Measurements from ENCODE around the gene LRRC38. TPM values are rescaled to one million over a fixed set of nuclear protein-coding genes. Genes with fewer than 3 reads are reported as not detected.

Gene LRRC38
- total RNA-seq, 6 donors from 2014 or later: 0.11 TPM; not detected in 5

DNA sequence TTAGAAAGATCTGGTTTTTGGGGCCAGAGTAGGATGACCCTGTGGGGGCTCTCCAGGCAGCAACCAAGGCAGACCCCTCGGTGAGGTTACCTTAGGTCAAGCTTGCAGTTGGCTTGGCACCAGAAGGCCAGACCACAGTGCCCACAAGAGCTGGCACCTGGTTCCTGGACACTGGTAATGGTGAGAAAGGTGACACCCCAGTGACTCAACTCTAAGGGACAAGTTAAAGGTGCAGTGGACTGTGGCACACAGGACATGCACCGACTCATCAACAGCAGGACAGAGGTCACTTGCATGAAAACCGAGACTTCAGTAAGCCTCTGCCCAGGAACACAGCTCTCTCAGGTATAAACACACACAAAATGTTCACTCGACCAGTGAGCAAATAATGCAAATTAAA, 6.7 kb downstream of the LRRC38 start:
- Histone ChIP-seq H3K9me3 (no peaks in the 10 kb centered on the region), H3K4me3 (no peak overlapping the region), H3K4me1 (no peaks in the 10 kb centered on the region), H3K36me3 (no peaks in the 10 kb centered on the region), H3K27me3 (no peaks in the 10 kb centered on the region), H3K27ac (no peak overlapping the region)
- DNase-seq (no peak), ATAC-seq (ENCODE audit: low FRiP score in 2 of 2) (no peak)
- 81 to 84% methylated on average over 4 of the region's 4 CpGs for WGBS, 2 donors
- TF ChIP-seq POLR2AphosphoS5 (IDR thresholded peaks at IDR 0.05) (no peak), POLR2A (IDR thresholded peaks at IDR 0.05) (no peak), EP300 (IDR thresholded peaks at IDR 0.05) (no peak)
- TF ChIP-seq, protein P1, sequence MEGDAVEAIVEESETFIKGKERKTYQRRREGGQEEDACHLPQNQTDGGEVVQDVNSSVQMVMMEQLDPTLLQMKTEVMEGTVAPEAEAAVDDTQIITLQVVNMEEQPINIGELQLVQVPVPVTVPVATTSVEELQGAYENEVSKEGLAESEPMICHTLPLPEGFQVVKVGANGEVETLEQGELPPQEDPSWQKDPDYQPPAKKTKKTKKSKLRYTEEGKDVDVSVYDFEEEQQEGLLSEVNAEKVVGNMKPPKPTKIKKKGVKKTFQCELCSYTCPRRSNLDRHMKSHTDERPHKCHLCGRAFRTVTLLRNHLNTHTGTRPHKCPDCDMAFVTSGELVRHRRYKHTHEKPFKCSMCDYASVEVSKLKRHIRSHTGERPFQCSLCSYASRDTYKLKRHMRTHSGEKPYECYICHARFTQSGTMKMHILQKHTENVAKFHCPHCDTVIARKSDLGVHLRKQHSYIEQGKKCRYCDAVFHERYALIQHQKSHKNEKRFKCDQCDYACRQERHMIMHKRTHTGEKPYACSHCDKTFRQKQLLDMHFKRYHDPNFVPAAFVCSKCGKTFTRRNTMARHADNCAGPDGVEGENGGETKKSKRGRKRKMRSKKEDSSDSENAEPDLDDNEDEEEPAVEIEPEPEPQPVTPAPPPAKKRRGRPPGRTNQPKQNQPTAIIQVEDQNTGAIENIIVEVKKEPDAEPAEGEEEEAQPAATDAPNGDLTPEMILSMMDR (IDR thresholded peaks at IDR 0.05): no peak

DNA sequence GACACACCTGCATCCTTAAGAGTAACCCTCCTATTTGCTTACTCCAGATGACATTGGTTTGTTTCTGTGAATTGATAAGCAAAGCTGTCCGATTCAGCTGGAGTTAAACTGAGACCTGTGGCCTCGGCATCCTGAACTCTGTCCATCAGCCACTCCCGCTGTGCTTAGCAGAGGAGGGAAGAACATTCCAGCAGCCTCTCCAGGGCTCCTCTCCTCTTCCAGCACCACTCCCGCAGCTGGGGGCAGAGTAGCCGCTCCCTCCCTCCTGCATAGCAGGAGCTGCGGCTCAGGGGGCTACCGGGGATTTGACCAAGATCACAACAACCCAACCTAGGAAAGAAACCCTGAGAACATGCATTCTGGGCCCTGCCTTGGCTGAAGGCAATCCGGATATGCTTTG, 8.8 kb downstream of the LRRC38 start:
- no peak overlapping the region for H3K4me3 ChIP-seq
- H3K9me3 ChIP-seq: no peaks in the 10 kb centered on the region
- DNase-seq (no peak), ATAC-seq (ENCODE audit: low FRiP score in 2 of 2) (no peak)
- no peaks in the 10 kb centered on the region for H3K4me1 ChIP-seq
- WGBS, 2 donors: 22 to 25% methylated on average over 6 to 8 of the region's 8 CpGs
- no peaks in the 10 kb centered on the region for H3K36me3 ChIP-seq
- H3K27ac ChIP-seq: no peak overlapping the region
- H3K27me3 ChIP-seq: no peaks in the 10 kb centered on the region
- TF ChIP-seq POLR2AphosphoS5 (IDR thresholded peaks at IDR 0.05): no peak
- TF ChIP-seq, protein P1 (IDR thresholded peaks at IDR 0.05): no peak
- TF ChIP-seq POLR2A (IDR thresholded peaks at IDR 0.05): no peak

GRCh38 chr1:13500806-13501205, 13.0 kb downstream of the LRRC38 start:
- TF ChIP-seq EP300 (IDR thresholded peaks at IDR 0.05) (no peak), POLR2A (IDR thresholded peaks at IDR 0.05) (no peak), POLR2AphosphoS5 (IDR thresholded peaks at IDR 0.05) (no peak)
- TF ChIP-seq, protein P1 (IDR thresholded peaks at IDR 0.05): no peak

DNA sequence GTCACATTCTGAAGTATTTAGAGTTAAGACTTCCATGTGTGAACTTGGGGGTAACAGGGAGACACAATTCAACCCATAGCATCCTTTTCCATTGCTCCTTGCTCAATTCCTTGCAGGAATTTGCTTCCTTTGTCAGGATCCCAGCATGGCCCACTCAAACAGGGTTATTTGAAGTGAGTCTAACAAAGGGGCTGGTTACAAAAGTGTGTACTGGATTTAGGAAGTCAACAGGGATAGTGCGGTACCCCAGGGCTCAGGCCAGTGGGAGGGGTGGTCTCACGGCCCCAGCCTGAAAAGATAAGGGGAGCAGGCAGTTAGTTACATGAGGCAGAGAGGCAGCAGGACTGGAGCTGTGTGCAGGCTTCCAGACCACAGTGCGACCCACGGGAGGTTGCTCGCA, 14.4 kb downstream of the LRRC38 start:
- no peak for ATAC-seq (ENCODE audit: low FRiP score in 2 of 2)
- WGBS, 2 donors: 88 to 89% methylated on average over 5 of the region's 5 CpGs
- no peak overlapping the region for H3K4me3 ChIP-seq
- DNase-seq: no peak
- H3K4me1 ChIP-seq: no peaks in the 10 kb centered on the region
- no peaks in the 10 kb centered on the region for H3K36me3 ChIP-seq
- H3K9me3 ChIP-seq: no peaks in the 10 kb centered on the region
- no peak overlapping the region for H3K27ac ChIP-seq
- H3K27me3 ChIP-seq: no peaks in the 10 kb centered on the region
- TF ChIP-seq POLR2AphosphoS5 (IDR thresholded peaks at IDR 0.05) (no peak), EP300 (IDR thresholded peaks at IDR 0.05) (no peak), POLR2A (IDR thresholded peaks at IDR 0.05) (no peak)
- TF ChIP-seq, protein P1 (IDR thresholded peaks at IDR 0.05): no peak

More at GRCh38 chr1:13500806-13501205, 13.0 kb downstream of the LRRC38 start:
- no peak for DNase-seq
- no peak for ATAC-seq (ENCODE audit: low FRiP score in 2 of 2)
- Histone ChIP-seq H3K36me3 (no peaks in the 10 kb centered on the region), H3K27ac (no peak overlapping the region), H3K27me3 (no peaks in the 10 kb centered on the region), H3K4me3 (no peak overlapping the region), H3K9me3 (no peaks in the 10 kb centered on the region), H3K4me1 (no peaks in the 10 kb centered on the region)
- 93 to 94% methylated on average over 10 of the region's 10 CpGs for WGBS, 2 donors

DNA sequence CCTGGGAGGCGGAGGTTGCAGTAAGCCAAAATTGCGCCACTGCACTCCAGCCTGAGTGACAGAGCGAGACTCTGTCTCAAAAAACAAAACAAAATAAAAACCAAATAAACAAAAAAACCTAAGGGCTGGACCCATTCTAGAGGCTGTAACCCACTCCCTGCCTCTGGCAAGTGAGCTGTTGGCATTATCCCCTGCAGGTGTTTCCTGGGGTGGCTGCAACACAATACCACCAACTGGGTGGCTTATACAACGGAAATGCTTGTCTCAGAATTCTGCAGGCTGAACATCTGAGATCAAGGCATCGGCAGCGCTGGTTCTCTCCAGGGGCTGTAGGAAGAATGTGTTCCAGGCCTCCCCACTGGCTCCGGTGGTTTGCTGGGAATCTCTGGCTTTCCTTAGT, 15.2 kb downstream of the LRRC38 start:
- Histone ChIP-seq H3K9me3 (no peaks in the 10 kb centered on the region), H3K4me1 (no peaks in the 10 kb centered on the region), H3K27ac (no peak overlapping the region), H3K4me3 (no peak overlapping the region), H3K27me3 (no peaks in the 10 kb centered on the region), H3K36me3 (no peaks in the 10 kb centered on the region)
- 47 to 59% methylated on average over 5 to 7 of the region's 7 CpGs for WGBS, 2 donors
- DNase-seq: no peak
- ATAC-seq (ENCODE audit: low FRiP score in 2 of 2): no peak
- TF ChIP-seq POLR2AphosphoS5 (IDR thresholded peaks at IDR 0.05): no peak
- TF ChIP-seq EP300 (IDR thresholded peaks at IDR 0.05): no peak
- no peak for TF ChIP-seq POLR2A (IDR thresholded peaks at IDR 0.05)
- TF ChIP-seq, protein P1 (IDR thresholded peaks at IDR 0.05): no peak

Measured in upper lobe of left lung (tissue), 6 donors.